PFSK-1 (cell line): ENCODE results near the gene ABCC4.

Source experiments
- POLR2AphosphoS5 ChIP-seq: IDR thresholded peaks from 2 replicates; pipeline ENCODE4 v1.6.1; 2012; ENCODE audit warnings: low read depth, mild to moderate bottlenecking, control low read depth, low read length, moderate library complexity
- SIN3A ChIP-seq: IDR thresholded peaks from 2 replicates; pipeline ENCODE4 v1.6.1; 2012; ENCODE audit warnings: mild to moderate bottlenecking, low read length, moderate library complexity, borderline replicate concordance; ENCODE audit not compliant: insufficient read depth
- TAF1 ChIP-seq: IDR thresholded peaks from 2 replicates; pipeline ENCODE4 v1.6.1; 2012; ENCODE audit warnings: low read length, control low read depth, borderline replicate concordance; ENCODE audit not compliant: insufficient read depth
- TF ChIP-seq, protein P1 (sequence below), 2 experiments: IDR thresholded peaks; 2 replicates each; pipeline versions ENCODE4 v1.6.1 to v1.8.0; 2011 to 2012; ENCODE audit warnings: low read depth in 2 of 2, low read length in 2 of 2, control low read depth in 1 of 2, inconsistent platforms in 1 of 2, mild to moderate bottlenecking in 1 of 2, moderate library complexity in 1 of 2; ENCODE audit not compliant: insufficient read depth in 1 of 2

GRCh38 chr13:95121516-95121915 lies 179.7 kb downstream of the ABCC4 start:
- TF ChIP-seq SIN3A (no peak), TAF1 (no peak), POLR2AphosphoS5 (no peak)
- TF ChIP-seq, protein P1, sequence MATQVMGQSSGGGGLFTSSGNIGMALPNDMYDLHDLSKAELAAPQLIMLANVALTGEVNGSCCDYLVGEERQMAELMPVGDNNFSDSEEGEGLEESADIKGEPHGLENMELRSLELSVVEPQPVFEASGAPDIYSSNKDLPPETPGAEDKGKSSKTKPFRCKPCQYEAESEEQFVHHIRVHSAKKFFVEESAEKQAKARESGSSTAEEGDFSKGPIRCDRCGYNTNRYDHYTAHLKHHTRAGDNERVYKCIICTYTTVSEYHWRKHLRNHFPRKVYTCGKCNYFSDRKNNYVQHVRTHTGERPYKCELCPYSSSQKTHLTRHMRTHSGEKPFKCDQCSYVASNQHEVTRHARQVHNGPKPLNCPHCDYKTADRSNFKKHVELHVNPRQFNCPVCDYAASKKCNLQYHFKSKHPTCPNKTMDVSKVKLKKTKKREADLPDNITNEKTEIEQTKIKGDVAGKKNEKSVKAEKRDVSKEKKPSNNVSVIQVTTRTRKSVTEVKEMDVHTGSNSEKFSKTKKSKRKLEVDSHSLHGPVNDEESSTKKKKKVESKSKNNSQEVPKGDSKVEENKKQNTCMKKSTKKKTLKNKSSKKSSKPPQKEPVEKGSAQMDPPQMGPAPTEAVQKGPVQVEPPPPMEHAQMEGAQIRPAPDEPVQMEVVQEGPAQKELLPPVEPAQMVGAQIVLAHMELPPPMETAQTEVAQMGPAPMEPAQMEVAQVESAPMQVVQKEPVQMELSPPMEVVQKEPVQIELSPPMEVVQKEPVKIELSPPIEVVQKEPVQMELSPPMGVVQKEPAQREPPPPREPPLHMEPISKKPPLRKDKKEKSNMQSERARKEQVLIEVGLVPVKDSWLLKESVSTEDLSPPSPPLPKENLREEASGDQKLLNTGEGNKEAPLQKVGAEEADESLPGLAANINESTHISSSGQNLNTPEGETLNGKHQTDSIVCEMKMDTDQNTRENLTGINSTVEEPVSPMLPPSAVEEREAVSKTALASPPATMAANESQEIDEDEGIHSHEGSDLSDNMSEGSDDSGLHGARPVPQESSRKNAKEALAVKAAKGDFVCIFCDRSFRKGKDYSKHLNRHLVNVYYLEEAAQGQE (IDR thresholded peaks at IDR 0.05; ENCODE audit: insufficient read depth in 1 of 2, low read depth in 2 of 2, low read length in 2 of 2), result no peak
